ENCODE data around the gene ARL6IP4. TPM values are rescaled to one million over a fixed set of nuclear protein-coding genes. Genes with fewer than 3 reads are reported as not detected.

The ARL6IP4 gene
- total RNA-seq, 4 donors from 2014 or later, result 87.5 to 149 (median 114) TPM

DNA sequence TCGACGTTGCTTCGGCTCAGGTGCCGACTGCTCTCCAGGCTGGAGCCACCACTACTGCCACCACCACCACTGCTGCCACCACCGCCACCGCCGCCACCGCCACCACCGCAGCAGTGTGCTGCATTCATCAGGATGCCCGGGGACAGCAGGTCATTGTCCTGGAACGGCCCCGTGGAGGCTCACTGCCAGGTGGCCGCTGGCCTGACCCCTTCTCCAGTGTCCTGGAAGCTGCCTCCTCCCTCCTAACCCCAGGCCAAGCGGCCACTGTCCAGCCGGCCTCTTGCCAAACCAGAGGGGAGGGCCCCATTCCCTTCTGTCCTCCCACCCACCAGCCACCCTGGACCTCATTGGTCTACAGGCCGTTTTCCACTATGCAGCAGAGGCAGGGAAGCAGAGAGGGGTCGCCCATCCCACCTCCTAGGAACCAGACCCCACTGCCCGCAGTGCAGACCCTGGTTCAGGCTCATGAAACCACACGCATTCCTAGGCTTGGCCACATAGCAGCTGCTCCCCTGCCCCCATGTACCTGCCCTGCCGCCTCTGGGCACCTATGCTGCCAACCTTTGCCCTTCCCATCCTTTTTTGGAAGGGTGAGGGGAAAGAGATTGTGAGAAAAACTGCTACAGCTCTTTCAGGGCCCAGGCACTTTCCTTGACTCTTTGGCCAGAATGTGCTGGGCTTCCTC lies 15.2 kb downstream of the ARL6IP4 start:
- Histone ChIP-seq H3K36me3 (peaks cover 30% of the 10 kb centered on the region), H3K27ac (no peak overlapping the region), H3K9me3 (no peaks in the 10 kb centered on the region), H3K27me3 (no peaks in the 10 kb centered on the region), H3K4me3 (no peak overlapping the region), H3K4me1 (no peaks in the 10 kb centered on the region)
- WGBS, result 93% methylated on average over 18 of the region's 20 CpGs
- TF ChIP-seq POLR2A (IDR thresholded peaks at IDR 0.05), result no peak
- TF ChIP-seq, protein P1, sequence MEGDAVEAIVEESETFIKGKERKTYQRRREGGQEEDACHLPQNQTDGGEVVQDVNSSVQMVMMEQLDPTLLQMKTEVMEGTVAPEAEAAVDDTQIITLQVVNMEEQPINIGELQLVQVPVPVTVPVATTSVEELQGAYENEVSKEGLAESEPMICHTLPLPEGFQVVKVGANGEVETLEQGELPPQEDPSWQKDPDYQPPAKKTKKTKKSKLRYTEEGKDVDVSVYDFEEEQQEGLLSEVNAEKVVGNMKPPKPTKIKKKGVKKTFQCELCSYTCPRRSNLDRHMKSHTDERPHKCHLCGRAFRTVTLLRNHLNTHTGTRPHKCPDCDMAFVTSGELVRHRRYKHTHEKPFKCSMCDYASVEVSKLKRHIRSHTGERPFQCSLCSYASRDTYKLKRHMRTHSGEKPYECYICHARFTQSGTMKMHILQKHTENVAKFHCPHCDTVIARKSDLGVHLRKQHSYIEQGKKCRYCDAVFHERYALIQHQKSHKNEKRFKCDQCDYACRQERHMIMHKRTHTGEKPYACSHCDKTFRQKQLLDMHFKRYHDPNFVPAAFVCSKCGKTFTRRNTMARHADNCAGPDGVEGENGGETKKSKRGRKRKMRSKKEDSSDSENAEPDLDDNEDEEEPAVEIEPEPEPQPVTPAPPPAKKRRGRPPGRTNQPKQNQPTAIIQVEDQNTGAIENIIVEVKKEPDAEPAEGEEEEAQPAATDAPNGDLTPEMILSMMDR (IDR thresholded peaks at IDR 0.05), result no peak
- TF ChIP-seq POLR2AphosphoS5 (IDR thresholded peaks at IDR 0.05), result no peak
- TF ChIP-seq EP300 (IDR thresholded peaks at IDR 0.05), result no peak
- DNase-seq (ENCODE audit: low spot score in 2 of 2), result no peak

- Histone ChIP-seq H3K4me3 (no peak overlapping the region), H3K9me3 (no peaks in the 10 kb centered on the region), H3K4me1 (no peaks in the 10 kb centered on the region), H3K27me3 (no peaks in the 10 kb centered on the region), H3K36me3 (peaks cover 33% of the 10 kb centered on the region), H3K27ac (no peak overlapping the region)
- no peak for DNase-seq (ENCODE audit: low spot score in 2 of 2)
- WGBS, result no CpG with 5 or more reads among the region's 7 CpGs
- TF ChIP-seq POLR2AphosphoS5 (IDR thresholded peaks at IDR 0.05), result no peak
- TF ChIP-seq POLR2A (IDR thresholded peaks at IDR 0.05), result no peak
- TF ChIP-seq, protein P1 (IDR thresholded peaks at IDR 0.05), result no peak
- TF ChIP-seq EP300 (IDR thresholded peaks at IDR 0.05), result no peak
Observed at GRCh38 chr12:122996188-122996601, 15.7 kb downstream of the ARL6IP4 start.

GRCh38 chr12:122996621-122997342 lies 16.3 kb downstream of the ARL6IP4 start:
- Histone ChIP-seq H3K4me1 (no peaks in the 10 kb centered on the region), H3K9me3 (no peaks in the 10 kb centered on the region), H3K4me3 (no peak overlapping the region), H3K27me3 (no peaks in the 10 kb centered on the region), H3K36me3 (peaks cover 30% of the 10 kb centered on the region), H3K27ac (no peak overlapping the region)
- DNase-seq (ENCODE audit: low spot score in 2 of 2), result no peak
- TF ChIP-seq POLR2AphosphoS5 (IDR thresholded peaks at IDR 0.05) (no peak), EP300 (IDR thresholded peaks at IDR 0.05) (no peak), POLR2A (IDR thresholded peaks at IDR 0.05) (no peak)
- TF ChIP-seq, protein P1 (IDR thresholded peaks at IDR 0.05), result no peak
- WGBS, result 94% methylated on average over 8 of the region's 16 CpGs

GRCh38 chr12:122997343-122998250 lies 17.1 kb downstream of the ARL6IP4 start:
- Histone ChIP-seq H3K27ac (no peak overlapping the region), H3K4me1 (no peaks in the 10 kb centered on the region), H3K36me3 (peaks cover 30% of the 10 kb centered on the region), H3K27me3 (no peaks in the 10 kb centered on the region), H3K4me3 (no peak overlapping the region), H3K9me3 (no peaks in the 10 kb centered on the region)
- DNase-seq (ENCODE audit: low spot score in 2 of 2), result no peak
- 93% methylated on average over 21 of the region's 25 CpGs for WGBS
- TF ChIP-seq, protein P1 (IDR thresholded peaks at IDR 0.05), result no peak
- no peak for TF ChIP-seq POLR2A (IDR thresholded peaks at IDR 0.05)
- no peak for TF ChIP-seq EP300 (IDR thresholded peaks at IDR 0.05)
- TF ChIP-seq POLR2AphosphoS5 (IDR thresholded peaks at IDR 0.05), result no peak

All from suprapubic skin (tissue), 4 donors.